H1 (cell line): ENCODE data around the gene ZNF611. TPM values are rescaled to one million over a fixed set of nuclear protein-coding genes. Genes with fewer than 3 reads are reported as not detected.

Source experiments
- CTCF ChIA-PET: fragments of 300-600 bp; sonication (Branson Sonifier 250); formaldehyde crosslinking; loops from one replicate; lab custom pipeline; 2021; ENCODE audit not compliant: partially characterized antibody; lab: Charles Lee
- POLR2A ChIA-PET: fragments of 300-600 bp; sonication (Branson Sonifier 250); formaldehyde crosslinking; loops from one replicate; lab custom pipeline; 2021; ENCODE audit warnings: inconsistent platforms; ENCODE audit not compliant: partially characterized antibody; lab: Charles Lee
- DNase-seq, 2 experiments: peaks; one replicate each; pipeline versions ENCODE4 v3.0.0 to v3.0.0-alpha.2; 2010 to 2022; ENCODE audit warnings: low spot score in 2 of 2, low read depth in 1 of 2, mixed read lengths in 1 of 2
- FAIRE-seq: peaks from 2 replicates; lab custom pipeline; 2011; peaks lifted over from hg19 to GRCh38; lab: Jason Lieb, UNC
- H2AFZ ChIP-seq: 2 replicates; pipeline ENCODE4 v1.8.1; 2012; ENCODE audit warnings: low read length, inconsistent platforms
- H2AK5ac ChIP-seq: 2 replicates; pipeline ENCODE4 v1.6.1; 2013; ENCODE audit warnings: low read depth, low read length
- H2BK120ac ChIP-seq: replicated peaks from 2 replicates; pipeline ENCODE3; 2013; ENCODE audit warnings: low read depth, low read length, inconsistent platforms
- H2BK12ac ChIP-seq: 2 replicates; pipeline ENCODE4 v1.6.1; 2013; ENCODE audit warnings: low read depth, low read length
- H2BK15ac ChIP-seq: 2 replicates; pipeline ENCODE4 v1.6.1; 2013; ENCODE audit warnings: low read length
- H2BK20ac ChIP-seq: 2 replicates; pipeline ENCODE4 v1.6.1; 2013; ENCODE audit warnings: low read length
- H2BK5ac ChIP-seq: 2 replicates; pipeline ENCODE4 v1.6.1; 2013; ENCODE audit warnings: low read depth, low read length
- H3K14ac ChIP-seq: 2 replicates; pipeline ENCODE4 v1.6.1; 2013; ENCODE audit warnings: inconsistent platforms; ENCODE audit not compliant: insufficient read length
- H3K18ac ChIP-seq: 2 replicates; pipeline ENCODE4 v1.6.1; 2013; ENCODE audit warnings: low read length; ENCODE audit errors: extremely low read depth
- H3K23ac ChIP-seq: 2 replicates; pipeline ENCODE4 v1.6.1; 2013; ENCODE audit warnings: inconsistent platforms; ENCODE audit not compliant: insufficient read length
- H3K23me2 ChIP-seq: 2 replicates; pipeline ENCODE4 v1.6.1; 2013; ENCODE audit warnings: low read depth, low read length
- H3K27ac ChIP-seq: 2 replicates; pipeline ENCODE4 v1.6.1; 2011; ENCODE audit warnings: low read depth, low read length, inconsistent platforms
- H3K27me3 ChIP-seq, 4 experiments: replicated peaks in 1 of 4; 1 replicate in 1 of 4; 2 replicates in 3 of 4; pipeline versions ENCODE4 v1.6.1 to v1.8.1; 2011 to 2013; ENCODE audit warnings: low read length in 3 of 4, mild to moderate bottlenecking in 3 of 4, inconsistent platforms in 2 of 4, mixed read lengths in 2 of 4, moderate library complexity in 1 of 4; ENCODE audit not compliant: control insufficient read depth in 3 of 4, insufficient read depth in 3 of 4; ENCODE audit errors: extremely low read depth in 1 of 4
- H3K36me3 ChIP-seq, 4 experiments: 2 replicates each; pipeline versions ENCODE4 v1.6.1 to v1.8.1; 2011 to 2013; ENCODE audit warnings: mild to moderate bottlenecking in 4 of 4, low read length in 3 of 4, moderate library complexity in 2 of 4, control low read depth in 1 of 4, inconsistent platforms in 1 of 4; ENCODE audit not compliant: insufficient read depth in 4 of 4, control insufficient read depth in 2 of 4
- H3K4ac ChIP-seq: replicated peaks from 2 replicates; pipeline ENCODE3; 2013; ENCODE audit warnings: low read length, low read depth, mixed read lengths, inconsistent platforms; ENCODE audit not compliant: insufficient read length
- H3K4me1 ChIP-seq, 4 experiments: replicated peaks in 1 of 4; 1 replicate in 1 of 4; 2 replicates in 3 of 4; pipeline versions ENCODE4 v1.6.1 to v1.8.1; 2011 to 2013; ENCODE audit warnings: low read length in 3 of 4, inconsistent platforms in 2 of 4, mixed read lengths in 1 of 4; ENCODE audit not compliant: insufficient read depth in 4 of 4, control insufficient read depth in 3 of 4
- H3K4me2 ChIP-seq, 2 experiments: 2 replicates each; pipeline versions ENCODE4 v1.6.1 to v1.8.1; 2011 to 2013; ENCODE audit warnings: low read depth in 2 of 2, low read length in 2 of 2, control low read depth in 1 of 2, inconsistent platforms in 1 of 2, mild to moderate bottlenecking in 1 of 2; ENCODE audit not compliant: insufficient read depth in 1 of 2
- H3K4me3 ChIP-seq, 4 experiments: fragments of 200-600, 300-600 bp in 1 of 4; sonication (generic), shearing (Covaris generic), sonication (Bioruptor Twin) in 1 of 4; 2 replicates each; pipeline versions ENCODE4 v1.5.1 to v1.8.1; 2011 to 2016; ENCODE audit warnings: low read length in 4 of 4, low read depth in 3 of 4, control low read depth in 2 of 4, inconsistent platforms in 2 of 4, mild to moderate bottlenecking in 2 of 4, mixed read lengths in 1 of 4, moderate library complexity in 1 of 4; ENCODE audit not compliant: insufficient read depth in 2 of 4; ENCODE audit errors: extremely low read depth in 1 of 4
- H3K56ac ChIP-seq: replicated peaks from 2 replicates; pipeline ENCODE3; 2013; ENCODE audit warnings: low read depth, mild to moderate bottlenecking, mixed read lengths, low read length, inconsistent platforms; ENCODE audit not compliant: insufficient read length
- H3K79me1 ChIP-seq: 2 replicates; pipeline ENCODE4 v1.6.1; 2013; ENCODE audit warnings: low read depth, low read length, control low read depth
- H3K79me2 ChIP-seq, 2 experiments: 2 replicates each; pipeline versions ENCODE4 v1.6.1 to v1.8.1; 2012 to 2013; ENCODE audit warnings: low read length in 2 of 2, mild to moderate bottlenecking in 2 of 2, inconsistent platforms in 1 of 2; ENCODE audit not compliant: insufficient read depth in 2 of 2, control insufficient read depth in 1 of 2
- H3K9ac ChIP-seq, 4 experiments: replicated peaks in 1 of 4; 1 replicate in 1 of 4; 2 replicates in 3 of 4; pipeline versions ENCODE4 v1.6.1 to v1.8.1; 2011 to 2013; ENCODE audit warnings: low read depth in 3 of 4, low read length in 3 of 4, control low read depth in 2 of 4, mild to moderate bottlenecking in 2 of 4, moderate library complexity in 2 of 4, inconsistent platforms in 1 of 4; ENCODE audit errors: extremely low read depth in 1 of 4
- H3K9me3 ChIP-seq, 2 experiments: 2 replicates each; pipeline versions ENCODE4 v1.6.1 to v1.8.1; 2012 to 2013; ENCODE audit warnings: mild to moderate bottlenecking in 2 of 2, moderate library complexity in 2 of 2, control low read depth in 1 of 2, inconsistent platforms in 1 of 2, low read depth in 1 of 2, low read length in 1 of 2, mixed read lengths in 1 of 2; ENCODE audit not compliant: insufficient read depth in 2 of 2
- H4K20me1 ChIP-seq, 2 experiments: replicated peaks in 1 of 2; 2 replicates each; pipeline versions ENCODE3 to v1.8.1; 2011 to 2013; ENCODE audit warnings: inconsistent platforms in 2 of 2, low read length in 2 of 2, mild to moderate bottlenecking in 1 of 2; ENCODE audit not compliant: insufficient read depth in 2 of 2, control insufficient read depth in 1 of 2
- H4K5ac ChIP-seq: 2 replicates; pipeline ENCODE4 v1.6.1; 2013; ENCODE audit warnings: low read length, low read depth, mixed read lengths, inconsistent platforms; ENCODE audit not compliant: insufficient read length
- H4K8ac ChIP-seq: 2 replicates; pipeline ENCODE4 v1.8.0; 2013; ENCODE audit warnings: mild to moderate bottlenecking, moderate library complexity, low read length, inconsistent platforms; ENCODE audit not compliant: insufficient read depth; ENCODE audit errors: extremely low read depth
- H4K91ac ChIP-seq: replicated peaks from 2 replicates; pipeline ENCODE3; 2013; ENCODE audit warnings: low read length, mixed read lengths, inconsistent platforms; ENCODE audit not compliant: insufficient read length
- CHD1 ChIP-seq: IDR thresholded peaks from 2 replicates; pipeline ENCODE4 v1.6.1; 2012; ENCODE audit warnings: low read depth, low read length, improper control_type of control experiment
- GTF2F1 ChIP-seq: IDR thresholded peaks from 2 replicates; pipeline ENCODE4 v1.6.1; 2012; ENCODE audit warnings: low read depth, low read length, improper control_type of control experiment, borderline replicate concordance
- KDM4A ChIP-seq: IDR thresholded peaks from one replicate; pipeline ENCODE4 v1.7.1; 2012; ENCODE audit warnings: low read depth, mild to moderate bottlenecking, moderate library complexity, low read length, inconsistent platforms; ENCODE audit not compliant: severe bottlenecking
- POLR2A ChIP-seq, 2 experiments: IDR thresholded peaks; 1 replicate in 1 of 2; 2 replicates in 1 of 2; pipeline ENCODE4 v1.6.1; 2011; ENCODE audit warnings: low read depth in 2 of 2, low read length in 2 of 2, mild to moderate bottlenecking in 2 of 2; ENCODE audit errors: control extremely low read depth in 1 of 2
- RNF2 ChIP-seq: fragments of 200-900, 300-1000 bp; sonication (generic); IDR thresholded peaks from 2 replicates; pipeline ENCODE4 v1.7.1; 2016; ENCODE audit warnings: borderline replicate concordance, low read depth, mild to moderate bottlenecking, antibody characterized with exemption, low read length; ENCODE audit not compliant: poor library complexity, severe bottlenecking; ENCODE audit errors: missing control alignments
- RXRA ChIP-seq: IDR thresholded peaks from 2 replicates; pipeline ENCODE4 v1.6.1; 2011; ENCODE audit warnings: low read depth, mild to moderate bottlenecking, low read length, moderate library complexity; ENCODE audit not compliant: insufficient read depth
- SIRT6 ChIP-seq: IDR thresholded peaks from one replicate; pipeline ENCODE4 v1.7.1; 2012; ENCODE audit warnings: low read length, inconsistent platforms
- TCF12 ChIP-seq: IDR thresholded peaks from 2 replicates; pipeline ENCODE4 v1.6.1; 2011; ENCODE audit warnings: low read depth, mild to moderate bottlenecking, low read length
- WGBS, 2 experiments: shearing (Covaris generic) in 1 of 2; methylation state at CpG; one replicate each; pipeline versions ENCODE4 v1.1.6 to v1.1.7; 2013 to 2015; ENCODE audit warnings: low lambda C conversion rate in 2 of 2, mixed read lengths in 2 of 2, inconsistent platforms in 1 of 2, low coverage in 1 of 2, missing lambda C conversion rate in 1 of 2; ENCODE audit not compliant: insufficient replicate concordance in 2 of 2, insufficient coverage in 1 of 2, insufficient read length in 1 of 2; ENCODE audit errors: extremely low coverage in 1 of 2, missing lambda C conversion rate in 1 of 2; 5-methylcytosine and 5-hydroxymethylcytosine counted together
- polyA plus RNA-seq, 7 experiments: library from polyadenylated mRNA; depleted of rRNA in 3 of 7; stranded (reverse) in 5 of 7; unstranded in 2 of 7; fragments of >200 nt in 5 of 7; fragments of 200-250 nt in 2 of 7; gene quantifications; 1 replicate in 5 of 7; 2 replicates in 1 of 7; 4 replicates in 1 of 7; pipeline versions ENCODE4 v1.2.1 to v1.2.3, GENCODE V29; 2011 to 2013; ENCODE audit warnings: missing spikeins in 2 of 7, mixed read lengths in 2 of 7
- total RNA-seq: library from RNA; stranded (reverse); fragmentation: NEBNext Ultra II Directional; extraction: Animal tissue kit (Norgen Biotek cat#: 25700); gene quantifications from 2 replicates; pipeline ENCODE4 v1.2.1, GENCODE V29; 2021

The ZNF611 gene
- total and polyA plus RNA-seq, 2 of the 8 experiments (the other 6 are each of a cell fraction or from before 2014, with no cell fraction given): 1.9 to 19.0 TPM

GRCh38 chr19:52739576-52739975 lies 4.7 kb upstream of the ZNF611 start:
- ChIA-PET CTCF (no interaction called here), POLR2A (no interaction called here)
- Histone ChIP-seq H2BK120ac (no peak overlapping the region), H3K27ac (no peak overlapping the region), H2AFZ (no peak overlapping the region), H3K79me1 (no peaks in the 10 kb centered on the region), H3K4ac (no peak overlapping the region), H3K79me2 (no peaks in the 10 kb centered on the region), H3K23ac (no peak overlapping the region), H3K23me2 (no peaks in the 10 kb centered on the region), H3K27me3 (no peaks in the 10 kb centered on the region), H2AK5ac (no peak overlapping the region), H3K9me3 (no peaks in the 10 kb centered on the region; a peak in 1 of 4 replicates), H3K4me2 (no peak overlapping the region), H3K9ac (no peak overlapping the region), H2BK5ac (no peak overlapping the region), H4K91ac (no peak overlapping the region), H3K36me3 (no peaks in the 10 kb centered on the region), H2BK12ac (no peak overlapping the region), H4K8ac (no peak overlapping the region), H3K4me3 (no peak overlapping the region), H2BK15ac (no peak overlapping the region), H3K18ac (no peak overlapping the region), H3K56ac (no peak overlapping the region), H3K14ac (no peak overlapping the region), H2BK20ac (no peak overlapping the region), H4K5ac (no peak overlapping the region), H4K20me1 (no peaks in the 10 kb centered on the region), H3K4me1 (peaks cover 0 to 6% (median 3%) of the 10 kb centered on the region in 4 experiments; a peak in 4 of 7 replicates)
- DNase-seq (no peak), FAIRE-seq (no peak)
- no peak for TF ChIP-seq CHD1
- TF ChIP-seq SIRT6: no peak
- no peak for TF ChIP-seq RNF2
- no peak for TF ChIP-seq POLR2A (IDR thresholded peaks at IDR 0.05; ENCODE audit: control extremely low read depth in 1 of 2, low read depth in 2 of 2, low read length in 2 of 2)
- TF ChIP-seq KDM4A: no peak
- TF ChIP-seq RXRA: no peak
- TF ChIP-seq GTF2F1: no peak
- no peak for TF ChIP-seq TCF12
- 82% methylated on average over 8 of the region's 14 CpGs; no CpG with 5 or more reads in 1 of the 2 experiments for WGBS, 2 experiments
